Suppressor macrophage treated with lipopolysaccharide for 4 hours (primary cell): ENCODE data around the gene SLC27A1.
"Not testable (repeated sequence)": the region's sequence is repeated elsewhere in the genome, so short reads cannot be mapped to it uniquely, and the experiment has no call there.

Source experiments
- DNase-seq: peaks from one replicate; pipeline ENCODE4 v3.0.0-alpha.2; 2020

Gene SLC27A1

DNA sequence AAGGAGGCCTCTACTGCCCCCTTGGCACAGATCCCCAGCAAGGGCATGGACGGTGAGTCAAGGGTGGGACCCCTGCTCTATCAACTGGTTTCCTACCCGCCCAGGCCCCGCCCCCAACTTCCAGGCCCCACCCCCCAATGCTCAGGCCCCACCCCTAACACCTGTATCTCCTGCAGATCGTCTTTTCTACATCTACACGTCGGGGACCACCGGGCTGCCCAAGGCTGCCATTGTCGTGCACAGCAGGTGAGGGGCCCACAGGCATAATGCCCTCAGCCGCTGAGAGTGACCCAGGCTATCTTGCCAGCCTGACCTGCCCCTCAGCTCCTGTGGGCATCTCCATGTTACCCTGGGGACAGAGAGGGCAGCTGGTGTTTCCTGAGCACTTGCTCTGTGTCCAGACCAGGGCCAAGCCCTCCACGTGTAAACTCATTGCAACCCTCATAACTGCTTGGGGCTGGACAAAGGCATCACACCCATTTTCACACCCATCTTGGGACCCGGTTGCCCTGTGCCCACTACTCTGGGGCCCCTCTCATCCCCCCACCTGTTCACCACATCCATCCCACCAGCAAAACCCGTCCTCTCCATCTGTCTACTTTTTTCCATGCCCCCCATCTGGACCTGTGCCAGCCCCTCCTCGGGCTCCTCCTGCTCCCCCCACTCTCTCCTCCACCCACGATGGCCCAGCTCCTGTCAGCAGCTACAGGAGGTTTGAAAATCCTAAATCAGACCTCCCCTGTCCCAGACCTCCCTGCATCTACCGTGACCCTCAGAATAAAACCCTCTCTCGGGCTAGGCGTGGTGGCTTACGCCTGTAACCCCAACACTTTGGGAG lies 17.2 kb downstream of the SLC27A1 start:
- no peak for DNase-seq

DNA sequence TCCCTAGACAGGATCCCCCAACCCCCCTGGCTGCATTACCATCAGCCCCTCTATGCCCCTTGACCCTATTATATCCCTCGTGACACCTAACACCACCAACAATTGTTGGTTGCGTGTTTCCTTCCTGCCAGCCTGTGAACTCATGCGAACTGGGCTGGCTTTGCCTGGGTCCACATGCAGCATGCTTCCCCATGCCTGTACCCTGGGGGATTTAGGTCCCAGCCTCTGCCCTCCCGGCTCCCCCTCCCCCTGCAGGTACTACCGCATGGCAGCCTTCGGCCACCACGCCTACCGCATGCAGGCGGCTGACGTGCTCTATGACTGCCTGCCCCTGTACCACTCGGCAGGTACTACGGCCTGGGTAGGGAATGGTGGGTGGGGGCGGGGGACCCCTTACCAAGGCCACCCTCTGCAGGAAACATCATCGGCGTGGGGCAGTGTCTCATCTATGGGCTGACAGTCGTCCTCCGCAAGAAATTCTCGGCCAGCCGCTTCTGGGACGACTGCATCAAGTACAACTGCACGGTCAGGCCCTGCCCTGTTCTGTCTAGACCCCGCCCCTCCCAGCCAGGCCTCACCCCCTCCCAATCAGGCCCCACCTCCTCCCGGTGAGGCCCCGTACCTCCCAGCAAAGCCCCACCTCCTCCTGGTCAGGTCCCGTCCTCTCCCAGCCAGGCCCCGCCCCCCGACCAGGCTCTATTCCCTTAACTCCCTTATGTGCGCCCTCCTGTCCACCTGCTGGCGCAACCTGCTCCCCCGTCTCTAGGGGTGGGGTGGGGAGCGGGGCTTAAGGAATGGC lies 18.5 kb downstream of the SLC27A1 start:
- DNase-seq: no peak

DNA sequence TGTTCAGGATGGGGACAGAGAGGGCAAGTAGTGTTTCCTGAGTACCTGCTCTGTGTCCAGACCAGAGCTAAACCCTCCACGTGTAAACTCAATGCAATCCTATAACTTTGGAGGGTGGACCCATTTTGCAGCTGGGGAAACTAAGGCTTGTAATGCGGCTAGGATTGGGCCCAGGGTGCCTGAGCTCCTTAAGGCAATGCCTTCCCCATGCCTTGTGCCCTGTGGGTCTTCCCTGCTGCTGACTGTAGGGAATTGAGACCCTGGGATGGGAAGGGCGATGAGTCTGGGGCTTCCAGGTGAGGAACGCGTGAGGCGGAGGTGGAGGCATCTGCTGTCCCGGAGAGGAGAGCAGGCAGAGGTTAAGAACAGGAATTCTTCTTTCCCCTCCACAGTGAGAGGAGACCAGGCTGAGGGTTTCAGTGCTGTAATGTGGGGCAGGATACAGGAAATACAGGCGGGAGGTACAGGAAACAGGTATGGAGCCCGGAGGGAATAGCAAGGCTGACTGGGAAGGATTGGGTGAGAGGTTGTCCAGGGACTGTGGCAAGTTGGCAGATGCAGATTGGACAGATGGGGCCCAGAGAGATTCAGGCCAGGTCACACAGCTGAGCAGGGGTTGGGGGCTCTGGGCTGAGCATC lies 19.2 kb downstream of the SLC27A1 start:
- no peak for DNase-seq

DNA sequence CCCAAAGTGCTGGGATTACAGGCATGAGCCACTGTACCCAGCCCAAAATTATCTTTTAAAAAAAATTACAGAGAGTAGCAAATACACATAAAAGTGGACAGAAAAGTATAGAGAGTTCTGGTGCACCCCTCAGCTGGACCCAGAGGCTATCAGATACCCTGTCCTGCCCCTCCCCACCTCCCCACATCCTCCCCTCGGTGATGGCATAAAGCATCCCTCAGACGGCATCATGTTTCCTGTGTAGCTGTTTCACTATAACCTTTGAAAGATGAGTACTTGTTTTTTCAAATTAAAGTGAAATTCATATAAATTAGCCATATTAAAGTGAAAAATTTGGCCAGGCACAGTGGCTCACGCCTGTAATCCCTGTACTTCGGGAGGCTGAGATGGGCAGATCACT lies 20.1 kb downstream of the SLC27A1 start:
- DNase-seq: no peak

DNA sequence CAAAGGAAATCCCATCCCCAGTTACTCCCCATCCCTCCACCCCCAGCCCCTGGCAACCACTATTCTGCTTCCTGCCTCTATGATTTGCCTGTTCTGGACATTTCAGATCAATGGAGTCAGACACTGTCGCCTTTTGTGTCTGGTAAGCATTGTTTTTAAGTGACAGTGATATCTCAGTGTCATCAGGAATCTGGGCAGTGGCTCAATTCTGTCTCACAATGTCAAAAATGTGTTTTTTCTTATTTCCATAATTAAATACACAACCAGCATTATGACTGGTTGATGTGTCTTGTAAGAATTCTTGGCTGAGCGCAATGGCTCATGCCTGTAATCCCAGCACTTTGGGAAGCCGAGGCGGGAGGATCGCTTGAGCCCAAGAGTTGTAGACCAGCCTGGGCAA lies 21.0 kb downstream of the SLC27A1 start:
- no peak for DNase-seq

DNA sequence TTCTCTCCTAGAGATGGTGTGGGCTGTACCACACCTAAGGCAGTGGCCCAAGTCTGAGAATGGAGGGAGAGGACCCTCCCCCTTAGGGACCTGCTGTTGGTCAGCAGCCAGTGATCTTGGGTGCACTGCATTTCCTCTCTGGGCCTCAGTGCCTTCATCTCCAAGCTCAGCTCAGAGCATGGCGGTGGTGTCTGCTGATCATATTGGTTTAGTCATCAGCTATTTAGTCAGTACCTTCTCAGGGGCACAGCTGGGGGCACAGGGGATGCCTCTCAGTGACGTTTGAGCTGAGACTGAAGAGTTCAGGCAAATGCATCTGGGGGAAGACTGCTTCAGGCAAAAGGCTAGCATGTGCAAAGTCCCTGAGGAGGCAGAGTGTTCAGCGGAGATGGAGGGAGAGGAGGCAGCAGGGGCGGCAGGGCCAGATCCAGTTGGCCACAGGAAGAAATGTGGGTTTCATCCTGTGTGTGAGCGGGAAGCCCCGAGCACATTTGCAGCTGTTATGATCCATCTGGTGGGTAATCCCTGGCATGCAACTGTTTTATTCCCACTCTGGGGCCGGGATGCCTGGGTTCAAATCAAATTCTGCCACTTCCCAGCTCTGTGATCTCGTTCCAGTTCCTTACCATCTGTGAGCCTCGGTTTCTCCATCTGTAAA lies 25.4 kb downstream of the SLC27A1 start:
- DNase-seq: no peak

DNA sequence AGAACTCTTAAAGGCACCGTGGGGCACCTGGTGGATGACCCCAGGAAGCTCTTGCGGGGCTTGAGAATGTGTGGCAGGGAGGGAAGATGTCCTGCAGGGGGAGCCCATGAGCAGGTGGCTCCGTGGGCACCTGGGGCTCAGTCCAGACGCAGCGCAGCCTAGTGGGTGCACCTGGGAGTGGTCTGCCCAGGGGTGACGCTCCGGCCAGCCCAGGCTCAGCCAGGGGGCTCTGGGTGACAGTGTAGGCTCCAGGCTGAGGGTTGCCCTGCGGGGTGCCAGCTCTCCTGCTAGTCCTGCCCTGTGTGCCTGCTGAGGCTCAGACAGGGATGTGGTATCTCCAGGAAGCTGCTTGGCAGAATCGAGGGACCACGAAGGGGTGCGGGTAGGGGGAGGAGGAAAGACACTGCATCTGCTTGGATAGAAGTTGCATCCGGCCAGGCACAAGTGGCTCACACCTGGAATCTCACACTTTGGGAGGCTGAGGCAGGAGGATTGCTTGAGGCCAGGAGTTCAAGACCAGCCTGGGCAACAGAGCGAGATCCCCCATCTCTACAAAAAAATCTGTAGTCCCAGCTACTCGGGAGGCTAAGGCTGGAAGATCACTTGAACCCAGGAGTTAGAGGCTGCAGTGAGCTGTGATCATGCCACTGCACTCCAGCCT lies 26.1 kb downstream of the SLC27A1 start:
- DNase-seq: peak; percentile 80

DNA sequence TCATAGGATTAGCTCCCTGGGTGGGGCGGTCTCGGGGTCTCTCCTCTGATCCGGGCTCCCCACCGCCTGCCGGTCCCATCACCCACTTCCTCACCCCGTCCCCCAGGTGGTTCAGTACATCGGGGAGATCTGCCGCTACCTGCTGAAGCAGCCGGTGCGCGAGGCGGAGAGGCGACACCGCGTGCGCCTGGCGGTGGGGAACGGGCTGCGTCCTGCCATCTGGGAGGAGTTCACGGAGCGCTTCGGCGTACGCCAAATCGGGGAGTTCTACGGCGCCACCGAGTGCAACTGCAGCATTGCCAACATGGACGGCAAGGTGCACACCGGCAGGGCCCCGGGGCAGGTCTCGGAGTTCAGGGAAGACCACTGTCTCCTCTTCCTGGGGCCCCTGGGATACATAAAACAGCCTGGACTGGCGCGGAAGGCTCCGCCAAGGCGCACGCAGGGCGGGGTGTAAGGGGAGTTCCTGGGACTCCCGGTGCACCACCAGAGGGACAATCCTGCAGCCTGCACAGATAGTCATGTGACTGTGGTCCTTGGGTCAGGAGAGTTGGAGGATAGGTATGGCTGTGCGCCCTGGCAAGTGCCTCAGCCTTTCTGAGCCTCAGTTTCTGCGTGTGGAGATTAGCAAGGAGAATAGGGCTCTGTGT lies 26.9 kb downstream of the SLC27A1 start:
- DNase-seq: no peak

DNA sequence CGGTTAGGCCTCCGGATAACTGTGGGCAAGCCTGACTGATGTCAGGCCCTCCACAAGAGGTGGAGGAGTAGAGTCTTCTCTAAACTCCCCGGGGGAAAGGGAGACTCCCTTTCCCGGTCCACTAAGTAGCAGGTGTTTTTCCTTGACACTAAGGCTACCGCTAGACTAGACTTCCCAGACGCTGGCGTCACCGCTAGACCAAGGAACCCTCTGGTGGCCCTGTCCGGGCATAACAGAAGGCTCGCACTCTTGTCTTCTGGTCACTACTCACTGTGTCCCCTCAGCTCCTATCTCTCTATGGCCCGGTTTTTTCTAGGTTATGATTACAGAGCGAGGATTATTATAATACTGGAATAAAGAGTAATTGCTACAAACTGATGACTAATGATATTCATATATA lies 28.7 kb downstream of the SLC27A1 start:
- not testable (repeated sequence) for DNase-seq

DNA sequence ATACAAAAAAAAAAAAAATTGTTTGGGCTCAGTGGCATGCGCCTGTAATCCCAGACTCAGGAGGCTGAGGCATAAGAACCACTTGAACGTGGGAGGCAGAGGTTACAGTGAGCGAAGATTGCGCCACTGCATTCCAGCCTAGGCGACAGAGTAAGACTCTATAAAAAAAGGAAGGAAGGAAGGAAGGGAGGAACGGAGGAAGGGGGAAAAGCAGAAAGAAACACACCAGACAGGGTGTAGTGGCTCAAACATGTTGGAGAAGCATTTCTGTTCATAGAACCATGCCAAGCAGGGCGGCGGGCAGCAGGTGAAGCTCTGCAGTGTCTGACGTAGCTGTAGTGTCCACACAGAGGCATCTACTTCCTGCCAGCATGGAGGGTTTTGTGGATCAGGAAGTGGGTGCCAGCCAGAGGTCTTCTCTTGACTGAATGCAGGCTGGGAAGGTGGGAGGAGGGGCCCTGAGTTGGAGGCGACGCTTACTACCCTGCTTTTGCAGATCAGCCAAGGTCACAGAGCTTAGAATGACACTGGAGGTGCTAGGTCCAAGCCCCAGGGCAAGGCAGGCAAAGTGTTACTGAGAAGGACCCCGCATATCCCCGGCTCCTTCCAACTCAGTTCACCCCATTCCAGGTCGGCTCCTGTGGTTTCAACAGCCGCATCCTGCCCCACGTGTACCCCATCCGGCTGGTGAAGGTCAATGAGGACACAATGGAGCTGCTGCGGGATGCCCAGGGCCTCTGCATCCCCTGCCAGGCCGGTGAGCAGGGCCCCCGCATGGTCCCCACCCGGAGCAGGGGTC lies 29.5 kb downstream of the SLC27A1 start:
- peak; percentile 77 for DNase-seq

DNA sequence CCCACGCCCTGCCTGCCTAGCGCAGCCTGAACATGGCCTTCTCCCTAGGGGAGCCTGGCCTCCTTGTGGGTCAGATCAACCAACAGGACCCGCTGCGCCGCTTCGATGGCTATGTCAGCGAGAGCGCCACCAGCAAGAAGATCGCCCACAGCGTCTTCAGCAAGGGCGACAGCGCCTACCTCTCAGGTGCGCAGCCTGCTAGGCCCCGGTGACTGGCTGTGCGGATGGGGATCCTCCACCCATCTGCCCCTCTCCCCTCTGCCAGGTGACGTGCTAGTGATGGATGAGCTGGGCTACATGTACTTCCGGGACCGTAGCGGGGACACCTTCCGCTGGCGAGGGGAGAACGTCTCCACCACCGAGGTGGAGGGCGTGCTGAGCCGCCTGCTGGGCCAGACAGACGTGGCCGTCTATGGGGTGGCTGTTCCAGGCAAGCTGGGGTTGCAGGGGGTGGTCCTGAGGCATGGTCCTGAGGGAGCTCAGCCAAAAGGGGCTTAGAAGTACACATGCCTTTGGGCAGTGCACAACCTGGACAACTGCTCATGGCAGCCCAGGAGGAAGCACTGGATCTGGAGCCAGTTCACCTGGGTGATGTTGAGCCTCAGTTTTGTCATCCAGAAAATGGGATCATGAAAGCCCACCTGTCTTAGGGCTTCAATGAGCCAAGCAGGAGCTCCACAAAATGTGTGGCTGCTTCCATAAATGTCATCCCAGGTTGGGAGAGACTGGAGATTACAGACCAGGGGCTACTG lies 30.3 kb downstream of the SLC27A1 start:
- DNase-seq: no peak

DNA sequence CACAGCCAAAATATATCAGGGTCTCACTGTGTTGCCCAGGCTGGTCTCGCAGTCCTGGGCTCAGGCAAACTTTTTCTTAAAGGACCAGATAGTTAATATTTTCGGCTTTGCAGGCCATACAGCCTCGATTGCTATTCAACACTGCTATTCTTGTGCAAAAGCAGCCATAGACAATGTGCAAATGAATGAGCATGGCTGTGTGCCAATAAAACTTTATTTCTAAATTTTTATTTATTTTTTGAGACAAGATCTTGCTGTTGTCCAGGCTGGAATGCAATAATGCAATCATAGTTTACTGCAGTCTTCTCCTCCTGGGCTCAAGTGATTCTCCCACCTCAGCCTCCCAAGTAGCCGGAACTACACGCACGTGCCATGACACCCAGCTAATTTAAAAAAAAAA lies 32.9 kb downstream of the SLC27A1 start:
- DNase-seq: no peak

DNA sequence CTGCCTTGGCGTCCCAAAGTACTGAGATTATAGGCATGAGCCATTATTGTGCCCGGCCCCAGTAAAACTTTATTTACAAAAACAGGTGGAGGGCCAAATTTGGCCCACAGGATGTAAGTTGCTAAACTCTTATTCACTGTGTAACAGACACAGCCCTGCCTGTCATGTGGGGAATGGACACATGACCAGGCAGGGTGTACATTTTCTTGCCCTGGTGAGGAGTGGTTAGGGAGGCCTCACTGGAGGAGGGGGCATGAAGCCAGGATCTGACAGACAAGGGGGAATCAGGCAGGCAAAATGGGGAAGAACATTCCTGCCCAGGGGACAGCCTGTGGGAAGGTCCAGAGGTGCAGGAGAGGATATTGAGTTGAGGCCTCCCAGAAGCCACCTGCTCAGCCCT lies 33.7 kb downstream of the SLC27A1 start:
- no peak for DNase-seq

DNA sequence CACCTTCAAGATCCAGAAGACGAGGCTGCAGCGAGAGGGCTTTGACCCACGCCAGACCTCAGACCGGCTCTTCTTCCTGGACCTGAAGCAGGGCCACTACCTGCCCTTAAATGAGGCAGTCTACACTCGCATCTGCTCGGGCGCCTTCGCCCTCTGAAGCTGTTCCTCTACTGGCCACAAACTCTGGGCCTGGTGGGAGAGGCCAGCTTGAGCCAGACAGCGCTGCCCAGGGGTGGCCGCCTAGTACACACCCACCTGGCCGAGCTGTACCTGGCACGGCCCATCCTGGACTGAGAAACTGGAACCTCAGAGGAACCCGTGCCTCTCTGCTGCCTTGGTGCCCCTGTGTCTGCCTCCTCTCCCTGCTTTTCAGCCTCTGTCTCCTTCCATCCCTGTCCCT lies 34.1 kb downstream of the SLC27A1 start:
- no peak for DNase-seq

DNA sequence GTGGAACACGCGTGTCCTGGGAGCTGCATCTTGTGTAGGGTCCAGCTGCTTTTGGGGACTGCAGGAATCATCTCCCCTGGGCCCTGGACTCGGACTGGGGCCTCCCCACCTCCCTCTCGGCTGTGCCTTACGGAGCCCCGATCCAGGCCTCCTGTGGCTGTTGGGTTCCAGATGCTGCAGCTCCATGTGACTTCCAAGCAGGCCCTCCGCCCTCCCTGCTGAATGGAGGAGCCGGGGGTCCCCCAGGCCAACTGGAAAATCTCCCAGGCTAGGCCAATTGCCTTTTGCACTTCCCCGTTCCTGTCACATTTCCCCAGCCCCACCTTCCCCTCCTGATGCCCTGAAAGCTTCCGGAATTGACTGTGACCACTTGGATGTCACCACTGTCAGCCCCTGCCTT lies 34.9 kb downstream of the SLC27A1 start:
- DNase-seq: no peak

DNA sequence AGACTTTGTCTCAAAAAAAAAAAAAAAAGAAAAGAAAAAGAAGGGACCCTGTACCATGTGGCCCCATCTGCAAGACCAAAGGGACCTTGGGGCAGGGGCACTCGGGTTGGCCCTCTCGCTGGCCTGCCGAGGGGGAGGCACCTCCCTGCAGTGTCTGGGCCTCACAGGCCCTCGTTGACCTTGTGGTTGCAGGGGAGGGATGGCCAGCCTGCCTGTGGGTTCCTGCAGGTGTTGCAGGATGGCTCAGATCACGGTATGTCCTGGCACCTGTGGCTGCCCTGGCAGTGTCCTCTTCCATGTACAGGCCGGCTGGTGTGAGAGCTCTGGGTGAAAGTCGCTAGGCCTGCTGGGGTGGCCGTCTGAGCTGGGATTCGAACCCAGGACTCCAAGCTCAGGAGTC lies 36.4 kb downstream of the SLC27A1 start:
- no peak for DNase-seq

DNA sequence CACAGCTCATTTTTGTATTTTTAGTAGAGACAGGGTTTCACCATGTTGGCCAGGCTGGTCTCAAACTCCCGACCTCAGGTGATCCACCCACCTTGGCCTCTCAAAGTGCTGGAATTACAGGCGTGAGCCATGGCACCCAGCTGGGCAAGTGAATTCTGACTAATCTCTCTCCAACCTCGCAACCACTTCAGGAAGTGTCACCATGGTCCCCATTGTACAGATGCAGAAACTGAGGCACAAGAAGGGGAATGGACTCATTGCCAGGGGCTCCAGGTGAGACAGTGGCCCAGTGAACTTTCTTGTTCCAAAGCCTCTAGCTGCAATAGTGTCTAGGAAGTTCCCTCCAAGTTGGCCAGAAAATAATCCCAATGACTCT lies 38.2 kb downstream of the SLC27A1 start:
- not testable (repeated sequence) for DNase-seq

DNA sequence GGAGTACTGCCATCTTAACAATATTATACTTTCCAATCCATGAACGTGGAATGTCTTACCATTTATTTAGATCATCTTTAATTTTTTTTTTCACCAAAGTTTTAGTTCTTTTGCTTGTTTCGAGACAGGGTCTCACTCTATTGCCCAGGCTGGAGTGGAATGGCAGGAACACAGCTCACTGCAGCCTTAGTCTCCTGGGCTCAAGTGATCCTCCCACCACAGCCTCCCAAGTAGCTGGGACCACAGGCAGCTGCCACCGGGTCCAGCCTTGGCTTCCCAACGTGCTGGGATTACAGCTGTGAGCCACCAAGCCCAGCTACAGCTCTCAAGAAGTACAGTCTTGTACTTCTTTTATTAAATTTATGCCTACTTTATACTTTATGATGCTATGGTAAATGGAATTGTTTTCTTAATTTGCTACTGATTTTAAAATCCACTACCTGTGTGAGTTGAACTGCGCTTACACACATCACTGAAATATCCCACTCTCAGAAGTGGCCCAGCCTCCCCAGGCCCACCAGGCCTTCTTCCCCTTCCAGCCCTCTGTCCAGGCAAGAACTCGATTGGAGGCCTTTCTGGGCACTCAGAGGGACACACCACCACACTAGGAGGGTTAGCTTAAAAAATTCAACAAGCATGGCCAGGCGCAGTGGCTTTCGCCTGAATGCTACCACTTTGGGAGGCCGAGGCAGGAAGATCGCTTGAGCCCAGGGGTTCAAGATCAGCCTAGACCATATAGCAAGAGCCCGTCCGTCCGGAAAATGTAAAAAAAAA lies 40.1 kb downstream of the SLC27A1 start:
- DNase-seq: peak; percentile 31

DNA sequence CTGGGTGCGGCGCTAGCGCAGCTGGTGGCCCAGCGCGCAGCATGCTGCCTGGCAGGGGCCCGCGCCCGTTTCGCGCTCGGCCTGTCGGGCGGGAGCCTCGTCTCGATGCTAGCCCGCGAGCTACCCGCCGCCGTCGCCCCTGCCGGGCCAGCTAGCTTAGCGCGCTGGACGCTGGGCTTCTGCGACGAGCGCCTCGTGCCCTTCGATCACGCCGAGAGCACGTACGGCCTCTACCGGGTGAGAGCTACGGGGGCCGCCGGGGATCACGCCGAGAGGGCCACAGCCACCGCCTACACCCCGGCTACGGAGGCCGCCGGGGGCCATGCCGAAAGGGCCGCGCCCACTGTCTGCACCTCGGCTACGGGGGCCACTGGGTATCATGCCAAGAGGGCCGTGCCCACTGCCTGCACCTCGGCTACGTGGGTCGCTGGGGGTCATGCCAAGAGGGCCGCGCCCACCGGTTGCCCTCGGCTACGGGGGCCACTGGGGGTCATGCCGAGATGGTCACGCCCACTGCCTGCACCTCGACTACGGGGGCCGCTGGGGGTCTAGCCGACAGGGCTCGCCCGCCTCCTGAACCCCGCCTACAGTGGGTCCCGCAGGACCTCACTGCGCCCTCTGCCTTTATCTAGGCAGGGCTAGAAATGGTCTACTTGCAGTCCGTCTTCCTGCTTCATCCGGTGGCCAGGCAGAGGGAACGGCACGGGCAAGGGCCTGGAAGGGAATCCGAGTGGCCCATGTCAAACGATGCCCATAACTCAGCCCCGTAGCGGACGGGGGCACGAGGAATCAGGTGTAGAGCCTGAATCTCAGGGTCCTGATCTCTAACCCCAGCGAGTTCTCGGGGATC lies 41.6 kb downstream of the SLC27A1 start:
- peak; percentile 80 for DNase-seq
